Epidermal melanocyte (primary cell): ENCODE measurements around the gene IL11RA.

Source experiments
- DNase-seq: peaks from one replicate; pipeline ENCODE4 v3.0.0; 2011; ENCODE audit warnings: low spot score; ENCODE audit not compliant: insufficient read length

Gene IL11RA

DNA sequence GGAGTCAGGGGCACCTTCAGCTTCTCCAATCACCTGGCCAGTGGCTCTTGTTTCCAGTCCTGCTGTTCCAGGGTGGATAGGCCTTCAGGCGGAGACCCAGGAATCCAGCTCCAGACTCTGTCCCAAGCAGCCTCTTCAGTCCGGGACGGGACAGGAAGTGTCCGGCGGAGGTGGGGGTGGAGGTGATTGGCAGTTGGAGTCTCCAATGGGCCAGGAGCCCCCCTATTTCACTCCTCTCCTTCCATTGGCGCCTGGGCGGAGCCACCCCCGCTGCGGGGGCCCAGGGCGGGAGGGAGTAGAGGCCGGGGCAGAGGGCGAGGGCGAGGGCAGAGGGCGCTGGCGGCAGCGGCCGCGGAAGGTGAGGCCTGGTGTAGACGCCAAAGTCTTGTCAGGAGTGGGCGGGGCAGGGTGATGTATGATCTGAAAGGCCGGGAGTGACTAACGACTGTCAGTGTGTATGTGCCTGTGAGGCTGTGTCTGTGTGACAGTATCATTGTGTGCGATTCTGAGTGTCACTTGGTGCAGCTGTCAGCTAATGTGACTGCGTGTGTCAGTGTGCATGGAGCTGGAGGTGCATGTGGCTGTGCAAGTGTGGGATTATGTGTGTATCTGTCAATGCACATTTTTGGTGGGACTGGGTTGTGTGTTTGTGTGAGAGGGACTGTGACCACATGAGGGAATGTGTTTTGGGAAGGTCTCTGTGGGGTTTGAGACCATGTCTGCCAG is at the start of gene IL11RA:
Gene IL11RA, plus strand, starts transcription at position 310 of the 726 bp plus-strand sequence. CDS start 3,033 bp downstream, outside the sequence.
- DNase-seq = peak; percentile 91

DNA sequence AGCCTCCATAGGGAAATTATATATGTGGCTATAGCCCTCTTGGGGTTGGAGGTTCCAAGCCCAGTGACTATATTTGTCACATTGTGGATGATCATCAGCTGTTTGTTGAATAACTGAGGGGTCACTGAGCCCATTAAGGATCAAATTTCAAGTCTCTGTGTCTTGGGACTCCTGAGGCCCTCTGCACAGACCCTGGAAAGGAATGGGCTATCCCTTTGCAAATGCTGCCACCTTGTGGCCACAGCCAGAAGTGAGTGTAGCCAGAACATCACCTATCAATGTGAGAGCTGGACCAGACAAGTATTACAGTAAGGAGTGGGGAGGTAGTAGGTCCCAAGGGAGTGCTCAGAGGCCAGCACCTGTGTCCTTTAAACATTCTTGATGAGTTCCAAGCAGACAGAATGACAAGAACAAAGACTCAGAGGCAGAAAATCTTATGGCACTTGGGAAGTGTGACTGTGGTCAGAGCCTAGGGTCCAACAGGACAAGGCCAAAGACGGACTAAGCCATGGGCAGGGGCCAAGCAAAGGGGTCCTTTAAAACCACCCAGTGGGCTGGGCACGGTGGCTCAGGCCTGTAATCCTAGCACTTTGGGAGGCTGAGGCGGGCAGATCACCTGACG is 48.3 kb upstream of the IL11RA start:
- peak; percentile 92 for DNase-seq

DNA sequence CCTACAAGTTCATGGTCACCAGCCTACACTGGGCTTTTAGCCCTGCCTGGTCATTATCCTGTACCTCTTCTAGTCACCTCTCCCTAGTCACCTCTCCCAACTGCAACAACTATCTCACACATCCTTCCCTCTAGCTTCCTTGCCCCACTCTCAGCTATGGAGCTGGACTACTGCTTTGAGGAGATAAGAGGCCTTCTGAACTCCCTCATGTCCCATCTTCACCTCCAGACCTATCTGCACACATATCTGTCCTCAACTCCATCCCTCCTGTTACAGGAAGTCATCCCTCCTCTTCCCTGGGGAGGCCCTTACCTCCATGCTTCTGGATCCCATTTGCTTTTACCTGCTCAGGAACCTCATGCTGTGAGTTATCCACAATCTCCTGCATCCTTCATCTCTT is 45.8 kb upstream of the IL11RA start:
- DNase-seq = no peak

DNA sequence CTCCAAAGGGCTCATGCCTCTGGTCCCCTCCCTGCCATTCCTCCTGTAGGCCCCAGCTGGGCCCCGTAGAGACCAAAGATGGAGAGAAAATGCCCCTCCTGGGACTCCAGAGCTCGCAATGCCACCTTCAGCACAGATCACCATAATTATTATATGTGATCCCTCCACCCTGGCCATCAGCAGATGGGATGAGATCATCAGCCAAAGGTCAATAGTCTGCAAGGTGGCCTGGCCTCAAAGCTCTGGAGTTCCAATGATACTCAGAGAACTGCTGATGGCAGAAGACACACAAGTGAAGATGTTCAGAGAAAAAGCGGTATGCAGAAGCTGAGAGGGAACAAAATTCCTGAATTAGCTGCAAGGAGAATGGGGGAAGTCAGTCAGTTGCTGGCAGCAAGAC is 45.1 kb upstream of the IL11RA start:
- DNase-seq = no peak

DNA sequence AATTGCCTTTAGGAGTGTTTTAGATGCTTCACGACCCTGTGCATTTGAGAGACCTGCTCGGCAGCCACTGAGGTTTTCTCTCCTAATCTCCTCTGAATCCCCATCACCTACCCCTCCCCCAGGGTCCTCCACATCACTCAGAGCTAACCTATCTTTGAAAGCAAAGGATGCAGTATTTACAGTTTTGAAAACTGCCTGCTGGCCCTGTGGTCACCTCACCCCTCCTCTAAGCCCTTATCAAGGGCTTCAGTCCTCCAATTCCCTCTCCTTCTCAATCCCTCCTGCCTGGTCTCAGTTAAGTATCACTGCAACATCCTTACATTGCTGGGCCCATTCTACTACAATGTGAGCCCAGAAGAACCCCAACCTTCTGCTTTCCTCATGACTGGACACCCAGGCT is 44.7 kb upstream of the IL11RA start:
- DNase-seq = no peak

DNA sequence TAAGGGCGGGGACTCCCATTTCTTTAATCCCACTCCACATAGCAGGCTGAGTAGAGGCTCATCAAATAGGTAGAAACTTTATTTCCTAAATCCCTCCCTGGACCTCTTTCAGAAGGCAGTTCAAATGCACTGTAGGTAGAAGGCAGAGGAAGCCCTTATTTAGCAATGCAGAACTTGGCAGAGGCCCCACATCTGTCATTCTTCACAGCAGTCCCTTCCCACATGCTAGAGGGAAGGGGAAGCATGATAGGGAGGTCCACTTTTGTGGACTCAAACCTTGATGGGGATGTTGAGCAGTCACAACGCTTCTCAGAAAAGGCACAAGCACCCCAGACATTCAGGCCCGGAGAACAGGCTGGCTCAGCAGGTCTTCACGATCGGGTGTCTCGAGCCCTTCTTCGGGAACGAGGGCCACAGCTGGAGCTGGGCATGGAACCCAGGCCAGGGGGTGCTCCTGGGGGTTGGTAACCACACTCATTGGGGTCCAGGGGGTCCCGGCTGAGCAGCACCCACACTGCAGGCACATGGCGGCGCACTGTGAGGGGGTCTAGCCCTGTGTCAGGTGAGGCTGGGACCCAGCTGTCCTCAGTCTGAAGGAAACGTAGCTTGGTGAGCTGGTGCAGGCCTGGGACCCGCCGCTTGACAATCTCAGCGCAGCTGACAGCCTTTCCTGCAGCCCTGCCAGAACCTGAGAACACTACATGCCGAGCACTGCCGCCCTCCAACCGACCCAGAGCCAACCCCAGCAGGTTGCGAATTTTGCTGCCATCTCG is 41.4 kb upstream of the IL11RA start:
- DNase-seq = no peak

DNA sequence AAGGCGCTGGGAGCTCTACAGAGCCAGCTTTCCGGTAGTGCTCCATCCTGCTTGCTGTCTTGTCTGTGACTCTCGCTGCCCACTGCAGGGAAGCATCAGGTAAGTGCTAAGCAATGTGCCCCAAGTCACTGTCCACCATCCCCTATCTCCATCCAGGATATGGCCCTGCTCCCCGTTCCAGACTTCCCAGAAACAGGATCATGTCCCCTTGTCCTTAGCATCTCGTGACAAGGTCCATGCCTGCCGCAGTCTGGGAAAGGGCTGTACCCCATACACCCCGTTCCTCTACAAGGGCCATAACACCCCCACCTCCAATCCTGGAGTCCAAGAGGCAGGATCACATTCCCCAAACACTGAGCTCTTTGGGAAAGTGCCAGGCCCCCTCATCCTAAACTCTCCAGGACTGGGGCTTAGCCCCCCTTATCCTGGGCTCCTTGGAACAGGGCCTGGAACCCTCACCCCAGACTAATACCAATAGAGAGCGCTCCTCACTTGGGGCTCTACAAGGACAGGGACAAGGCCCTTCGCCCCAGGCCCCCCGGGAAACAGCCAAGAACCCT is 40.7 kb upstream of the IL11RA start:
- no peak for DNase-seq

DNA sequence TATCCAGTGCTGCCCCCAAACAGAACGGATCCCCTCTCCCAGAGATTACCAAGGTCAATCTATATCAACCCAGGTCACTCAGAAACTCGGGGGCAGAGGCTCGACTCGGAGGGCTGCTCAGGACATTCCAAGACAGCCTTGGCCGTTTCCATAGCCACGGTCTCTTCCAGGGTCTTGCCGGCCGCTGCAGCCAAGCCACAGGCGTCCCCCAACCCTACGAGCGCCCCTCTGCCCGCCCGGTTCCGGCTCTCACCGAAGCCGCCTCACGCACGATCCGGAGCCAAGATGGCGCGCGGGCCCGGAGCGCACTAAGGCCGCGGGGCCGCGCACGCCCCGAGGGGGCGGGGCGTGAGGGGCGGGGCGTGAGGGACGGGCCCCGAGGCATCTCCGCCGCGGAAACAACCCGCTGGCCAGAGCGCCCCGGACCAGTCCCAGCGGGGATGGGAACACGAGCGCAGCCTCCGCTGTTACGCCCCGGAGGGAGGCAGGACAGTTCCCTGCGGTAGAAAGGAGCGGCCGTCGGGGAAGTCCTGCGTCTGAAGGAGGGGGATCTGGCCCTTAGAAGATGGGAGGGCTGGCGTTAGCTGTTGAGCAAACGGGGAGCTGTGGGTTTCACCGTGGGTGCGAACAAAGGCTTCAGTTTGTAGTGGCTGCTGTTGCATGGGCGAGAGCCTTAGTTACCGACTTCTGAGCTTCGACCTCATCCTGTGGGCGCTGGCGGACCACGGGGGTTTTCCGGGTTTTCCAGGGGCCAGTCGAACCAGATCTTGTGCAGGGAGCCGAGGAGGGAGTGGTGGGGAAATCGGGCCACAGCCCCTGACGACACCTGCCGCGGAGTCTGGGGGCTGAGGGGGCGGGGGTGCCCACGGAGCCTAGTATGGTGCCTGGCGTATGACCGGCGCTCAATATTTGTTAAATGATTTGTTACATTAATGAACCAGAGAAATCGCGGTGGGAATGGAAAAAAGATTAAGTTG is 39.9 kb upstream of the IL11RA start, which contains the start of gene RPP25L:
Gene RPP25L, minus strand, starts transcription at position 287 of the 977 bp plus-strand sequence. CDS start 801 bp downstream, outside the sequence.
- DNase-seq = peak; percentile 91

DNA sequence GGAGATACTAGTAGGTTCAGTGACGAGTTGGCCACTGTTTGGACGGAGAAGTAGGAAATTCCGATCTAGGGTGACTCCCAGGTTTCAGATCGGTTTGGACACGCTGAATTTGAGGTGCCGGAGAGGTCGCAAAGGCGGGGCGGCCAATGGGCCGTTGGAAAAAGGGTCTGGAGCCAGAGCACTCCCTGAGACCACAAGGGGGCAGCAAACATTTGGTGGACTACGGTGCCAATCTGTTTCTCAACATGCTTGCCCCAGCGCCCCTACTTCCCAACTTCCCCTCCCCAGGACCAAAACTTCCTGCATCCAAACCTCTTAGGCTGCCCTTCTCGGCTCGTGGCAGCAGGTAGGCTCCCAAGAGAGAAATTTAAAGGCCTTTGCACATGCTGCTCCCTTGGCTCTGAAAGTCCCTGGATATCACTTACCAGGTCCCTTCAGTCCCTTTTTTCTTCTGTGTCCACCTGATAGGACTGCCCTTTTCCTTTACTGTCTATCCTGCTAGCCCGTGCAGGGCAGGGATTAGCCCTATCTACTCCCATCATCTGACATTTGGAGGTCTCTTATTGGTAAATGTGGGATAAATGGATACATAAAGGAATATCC is 39.1 kb upstream of the IL11RA start:
- DNase-seq = peak; percentile 76

DNA sequence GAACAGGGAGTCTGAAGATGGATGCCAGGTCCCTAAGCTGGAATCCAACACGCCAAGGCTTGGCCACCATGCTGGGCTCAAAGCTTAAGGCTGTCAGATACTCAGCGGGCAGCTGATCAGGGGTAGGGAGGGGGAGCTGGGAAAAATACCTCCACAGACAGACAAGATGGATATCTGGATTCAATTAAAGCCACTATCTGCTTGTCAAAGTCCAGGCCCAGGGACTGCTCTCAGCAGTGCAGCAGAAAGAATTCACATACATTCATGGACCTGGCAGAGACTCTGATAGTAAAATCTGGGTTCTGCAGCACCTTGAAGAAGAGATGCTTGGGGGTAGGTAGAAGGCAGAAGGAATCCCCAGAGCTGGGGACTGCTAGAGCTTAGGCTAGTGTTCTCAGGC is 36.9 kb upstream of the IL11RA start:
- no peak for DNase-seq

DNA sequence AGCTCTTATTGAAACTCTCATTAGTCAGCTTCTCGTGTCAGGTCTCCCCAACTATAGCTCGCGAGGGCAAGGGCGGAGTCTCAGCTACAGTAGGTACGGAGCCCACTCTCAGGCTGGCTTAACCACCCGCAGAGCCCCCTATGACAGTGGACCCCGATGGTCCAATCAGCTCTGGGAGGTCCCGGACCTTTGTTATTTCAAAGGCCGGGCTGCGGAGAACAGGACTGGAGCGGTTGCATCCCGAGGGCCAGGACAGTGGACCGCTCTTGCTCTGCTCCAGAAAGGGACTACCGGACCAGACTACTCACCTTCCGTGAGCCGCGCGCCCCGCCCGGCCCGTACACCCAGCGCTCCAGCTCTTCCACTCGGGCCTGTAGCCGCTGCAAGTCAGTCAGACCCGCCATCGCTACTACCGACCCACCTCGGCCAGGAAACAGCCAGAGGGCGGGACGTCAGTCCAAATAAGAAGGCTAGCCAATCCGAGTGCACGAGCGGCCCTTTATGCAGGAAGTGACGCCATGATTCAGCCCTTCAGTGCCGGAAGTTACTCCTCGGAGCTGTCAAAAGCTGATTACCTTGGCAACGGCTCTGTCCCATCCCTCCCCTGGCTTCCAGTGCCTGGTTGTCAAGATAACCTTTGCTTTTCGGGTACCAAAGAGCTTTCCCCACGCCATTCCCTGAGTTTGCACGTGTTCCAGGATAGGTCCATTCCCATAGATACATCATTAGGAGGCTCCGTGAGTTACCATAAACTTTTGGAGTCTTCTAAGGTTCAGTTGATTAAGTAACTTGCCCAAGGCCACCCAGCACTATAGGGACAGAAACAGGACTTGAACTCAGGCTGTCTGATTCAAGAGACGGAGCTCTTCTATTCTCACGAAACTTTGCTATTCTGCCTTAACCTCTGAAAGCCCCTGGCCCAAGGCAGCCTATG is 31.7 kb upstream of the IL11RA start, which contains the start of gene DCTN3:
Gene DCTN3, minus strand, starts transcription at position 435 of the 934 bp plus-strand sequence. Its CDS starts 31 bp downstream, at position 404.
- DNase-seq = peak; percentile 99

DNA sequence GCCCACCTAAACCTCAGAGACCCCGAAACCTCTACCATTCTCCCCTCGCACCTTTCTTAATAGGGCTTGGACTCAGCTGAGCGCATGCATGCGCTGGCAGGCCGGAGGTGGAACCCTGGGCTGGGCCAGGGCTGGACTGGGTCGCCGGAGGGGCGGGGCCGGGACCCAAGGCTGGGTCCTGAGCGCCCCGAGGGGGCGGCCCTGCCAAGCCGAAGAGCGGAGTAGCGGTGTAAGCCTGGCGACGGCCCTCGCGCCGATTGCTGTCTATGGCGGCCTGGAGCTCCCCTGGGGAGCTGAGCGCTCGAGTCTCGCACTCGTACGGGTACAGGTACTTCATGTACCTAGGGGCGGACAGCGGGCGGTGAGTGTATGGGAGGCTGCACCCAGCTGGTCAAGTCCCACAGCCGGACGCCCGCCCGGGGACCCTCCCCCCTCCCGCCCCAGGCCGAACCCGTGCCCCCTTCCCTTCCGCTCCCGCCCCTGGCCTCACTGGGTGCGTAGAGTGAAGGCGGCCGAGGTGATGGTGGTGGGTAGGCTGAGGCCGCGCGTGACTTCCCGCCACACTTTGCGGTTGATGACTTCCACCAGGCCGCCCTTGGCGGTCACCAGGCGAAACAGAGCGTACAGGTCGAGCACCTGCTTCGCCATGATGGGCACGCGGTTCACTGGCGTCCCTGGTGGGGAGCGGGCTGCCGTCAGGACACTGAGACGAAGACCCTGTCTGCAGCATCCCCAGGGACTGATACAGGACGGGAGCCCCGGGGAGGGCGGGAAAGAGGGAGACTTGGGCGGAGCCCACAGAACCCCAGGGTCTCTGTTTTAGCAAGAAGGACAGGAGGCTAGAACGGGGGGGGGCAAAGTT is 28.4 kb upstream of the IL11RA start:
- no peak for DNase-seq

DNA sequence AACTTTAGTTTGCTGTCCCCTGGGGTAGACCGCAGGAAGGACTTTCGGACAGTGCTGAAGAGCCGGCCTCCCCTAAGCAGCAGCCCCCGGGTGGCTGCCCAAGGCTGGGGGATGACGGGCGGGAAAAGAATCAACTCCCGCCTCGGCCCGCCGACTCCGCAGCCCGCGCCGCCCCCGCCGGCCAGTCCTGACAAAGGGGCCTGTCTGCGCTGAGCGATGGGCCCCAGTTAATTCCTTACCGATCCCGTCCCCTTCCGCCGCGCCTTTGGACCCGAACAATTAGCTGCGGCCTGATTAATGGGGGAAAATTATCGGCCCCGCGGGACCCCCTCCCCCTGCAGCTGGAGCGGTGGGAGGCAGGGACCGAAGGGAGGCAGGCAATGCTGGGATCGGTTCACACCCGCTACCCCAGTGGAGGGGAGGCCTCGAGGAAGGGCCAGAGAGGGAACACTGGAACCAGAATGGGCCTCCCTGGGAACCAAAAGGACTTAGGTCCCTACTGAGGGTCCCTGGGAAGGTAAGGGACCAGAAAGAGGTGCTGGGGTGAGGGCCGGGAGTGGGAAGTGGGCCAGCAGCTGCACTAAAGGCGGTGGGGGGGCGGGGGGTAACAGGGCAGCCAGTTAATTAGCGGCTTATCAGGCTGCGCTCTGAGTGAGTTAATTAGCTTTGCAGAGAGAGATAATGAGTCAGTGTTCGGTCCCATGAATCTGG is 27.4 kb upstream of the IL11RA start:
- no peak for DNase-seq

DNA sequence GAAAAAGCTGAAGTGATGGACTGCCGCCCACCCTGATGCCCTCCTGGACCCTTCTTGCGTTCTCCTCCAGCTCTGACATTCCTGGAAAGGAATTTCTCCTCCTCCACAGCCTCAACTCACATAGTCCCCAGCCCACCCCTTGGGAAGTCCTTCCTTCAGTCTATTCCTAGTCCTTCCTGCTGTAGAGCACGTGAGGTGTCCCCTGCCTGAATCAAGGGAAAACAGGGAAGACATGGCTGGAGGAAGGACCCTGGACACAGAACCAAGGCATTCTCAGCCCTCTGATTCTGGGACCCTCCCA is 26.8 kb upstream of the IL11RA start:
- no peak for DNase-seq

DNA sequence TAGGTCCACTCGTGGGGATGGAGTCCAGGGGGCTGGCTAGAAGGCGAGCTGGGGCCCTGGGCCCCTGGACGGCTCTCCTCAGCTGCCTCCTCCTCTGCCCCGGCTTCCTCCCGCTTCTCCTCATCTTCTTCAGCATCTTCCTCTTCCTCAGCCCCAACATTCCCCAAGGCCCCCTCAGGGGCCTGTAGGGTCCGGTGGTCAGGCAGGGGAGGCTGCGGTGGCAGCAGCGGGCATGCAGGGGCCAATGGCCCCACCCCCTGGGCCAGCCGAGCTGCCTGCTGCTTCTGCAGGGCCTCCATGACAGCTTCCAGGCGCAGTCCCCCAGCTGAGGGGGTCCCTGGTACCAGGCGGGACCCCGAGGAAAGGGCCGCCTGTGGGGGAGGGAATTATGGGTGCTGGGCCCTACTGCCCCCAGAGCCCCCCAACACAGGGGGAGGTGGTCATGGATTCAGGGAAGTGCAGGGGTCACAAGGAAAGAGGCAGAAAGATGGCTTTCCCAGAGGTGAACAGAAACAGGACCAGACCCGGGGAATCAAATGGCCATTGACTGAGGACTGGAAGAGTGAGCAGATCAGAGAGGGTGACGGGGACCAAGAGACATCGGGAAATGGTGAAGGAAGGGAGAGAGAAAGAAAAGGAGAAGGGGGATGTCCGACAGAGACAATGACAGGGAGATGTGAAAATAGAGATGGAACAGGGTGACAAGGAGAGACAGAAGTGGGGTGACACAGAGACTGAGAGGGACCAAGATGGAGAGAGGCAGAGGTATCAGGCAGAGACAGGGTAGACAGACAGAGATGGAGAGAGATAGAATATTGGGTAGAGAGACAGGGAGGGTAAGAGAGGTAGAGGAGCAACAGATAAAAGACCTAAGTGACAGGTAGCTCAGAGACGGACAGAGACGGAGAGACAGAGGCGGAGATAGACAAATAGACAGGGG is 24.0 kb upstream of the IL11RA start:
- no peak for DNase-seq

DNA sequence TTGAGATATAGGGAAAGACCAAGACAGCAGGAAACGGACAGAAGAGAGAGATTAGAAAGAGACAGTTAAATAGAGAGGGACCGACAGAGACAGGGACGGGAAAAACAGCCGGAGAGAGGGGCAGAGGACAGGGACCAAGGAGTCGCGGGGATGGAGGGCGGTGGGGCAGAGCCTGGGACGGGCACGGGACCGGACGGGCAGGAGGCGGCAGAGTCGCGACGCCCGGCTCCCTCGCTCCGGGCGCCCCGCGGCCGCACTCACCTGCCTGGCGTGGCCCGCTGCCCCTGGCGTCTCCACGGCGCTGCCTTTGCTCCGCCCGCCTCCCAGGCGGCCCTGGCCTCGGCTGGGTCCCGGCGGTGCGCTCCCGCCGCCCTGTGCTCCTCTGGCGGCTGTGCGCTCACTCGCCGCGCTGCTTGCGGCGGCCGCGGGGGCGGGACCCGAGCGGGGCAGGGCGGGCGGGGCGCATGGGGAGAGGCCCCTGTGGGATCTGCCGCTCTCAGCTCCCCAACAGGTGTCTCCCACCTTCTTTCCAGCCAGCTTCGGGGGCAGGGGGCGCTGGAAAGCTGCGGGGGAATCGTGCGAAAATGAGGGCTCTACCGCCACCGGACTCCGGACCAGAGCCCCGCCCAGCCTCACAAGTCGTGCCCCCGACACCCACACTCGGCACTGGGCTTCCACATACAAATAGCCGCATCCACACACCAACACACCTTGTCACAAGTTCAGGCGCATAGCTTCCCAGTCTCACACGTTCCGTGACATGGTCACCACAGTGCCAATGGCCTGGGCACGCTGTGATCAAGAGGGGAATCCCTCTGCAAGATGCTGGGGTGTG is 23.1 kb upstream of the IL11RA start, which contains the start of gene ARID3C:
Gene ARID3C, minus strand, starts transcription at position 411 of the 835 bp plus-strand sequence. CDS start 1,052 bp downstream, outside the sequence.
- DNase-seq = no peak
